Pons (tissue), 1 donor: Measurements from ENCODE around the gene ITGA4.

ENCODE experiments used
- DNase-seq: peaks from one replicate; pipeline ENCODE4 v3.0.0-alpha.2; 2016; ENCODE audit warnings: low spot score

Gene ITGA4

GRCh38 chr2:181458871-181459270, 1.7 kb downstream of the ITGA4 start:
- no peak for DNase-seq

- DNase-seq: no peak
Measured at GRCh38 chr2:181459621-181460021, 2.4 kb downstream of the ITGA4 start.

DNA sequence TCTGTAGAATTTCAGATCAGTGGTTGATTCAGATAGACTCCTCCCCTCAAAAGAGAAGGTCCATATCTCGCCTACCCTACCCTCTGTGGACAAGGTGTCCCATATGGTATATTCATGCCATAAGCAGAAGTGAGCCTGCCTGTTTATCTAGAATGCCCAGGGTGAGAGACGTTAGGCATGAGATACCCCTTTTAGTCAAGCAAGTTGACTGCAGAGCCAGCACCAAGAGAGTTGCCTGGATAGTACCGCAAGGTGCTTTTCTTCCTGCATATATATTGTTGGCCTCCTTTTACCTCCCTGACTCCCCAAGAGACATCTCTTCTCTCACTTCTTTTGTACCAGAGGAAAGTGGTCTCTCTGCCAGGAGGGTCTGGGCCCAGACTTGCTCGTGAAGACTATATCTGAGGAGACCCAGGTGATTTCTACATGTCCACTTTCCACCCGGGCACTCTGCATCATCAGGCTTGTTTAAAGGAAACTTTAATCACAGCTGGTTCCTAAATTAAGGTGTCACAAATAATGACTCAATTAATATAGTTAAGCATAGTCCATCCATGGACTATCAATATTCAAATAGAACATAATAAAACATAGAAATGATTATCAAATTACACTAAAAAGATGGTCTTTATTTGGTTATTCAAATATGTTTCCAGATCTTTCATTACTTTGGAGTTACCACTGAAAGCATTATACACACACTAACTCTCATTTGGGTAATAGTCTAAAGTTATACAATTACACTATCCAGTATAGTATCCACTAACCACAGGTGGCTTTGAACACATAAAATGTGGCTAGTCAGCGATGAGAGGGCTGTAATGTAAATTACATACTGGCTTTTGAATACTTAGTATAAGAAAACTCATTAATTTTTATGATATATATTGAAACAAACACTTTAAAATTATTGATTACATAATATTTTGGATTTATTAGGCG, 4.1 kb downstream of the ITGA4 start:
- DNase-seq: no peak

- no peak for DNase-seq
Measured at GRCh38 chr2:181462033-181462432, 4.8 kb downstream of the ITGA4 start.

DNA sequence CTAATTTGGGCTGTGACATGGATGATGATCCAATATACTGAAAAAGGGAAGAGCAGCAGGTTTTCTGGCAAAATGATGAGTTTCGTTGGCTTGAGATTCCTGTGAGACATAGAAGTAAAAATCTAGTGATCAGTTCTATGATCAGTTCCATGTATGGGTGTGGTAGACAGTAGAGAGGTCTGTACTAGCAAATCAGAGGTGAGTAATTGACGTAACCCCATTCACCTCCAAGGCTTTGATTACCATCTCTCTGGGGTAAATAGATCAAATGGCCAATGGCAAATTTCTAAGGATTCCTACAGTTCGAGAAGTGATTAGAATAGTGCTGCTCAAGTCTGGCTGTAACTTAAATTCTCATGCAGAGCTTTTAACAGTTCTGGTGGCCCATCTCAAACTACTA, 6.4 kb downstream of the ITGA4 start:
- no peak for DNase-seq

DNA sequence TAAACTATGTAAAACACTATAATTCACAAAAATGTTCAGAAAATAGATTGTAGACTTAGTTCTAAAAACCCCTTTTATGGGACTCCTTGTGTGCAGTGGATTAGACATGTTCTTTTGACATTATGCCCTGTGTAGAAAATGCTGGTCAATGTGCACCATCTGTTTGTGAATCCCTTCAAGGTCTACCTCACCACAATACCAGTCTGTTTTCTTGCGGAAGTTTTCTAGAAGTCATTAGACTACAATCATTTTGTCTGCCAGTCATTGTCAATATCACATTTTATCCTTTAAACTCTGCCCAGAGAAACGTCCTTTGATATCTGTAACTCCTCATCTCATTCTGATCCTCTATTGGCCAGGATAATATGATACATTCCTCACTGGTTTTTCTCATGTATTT, 7.8 kb downstream of the ITGA4 start:
- DNase-seq: no peak

DNA sequence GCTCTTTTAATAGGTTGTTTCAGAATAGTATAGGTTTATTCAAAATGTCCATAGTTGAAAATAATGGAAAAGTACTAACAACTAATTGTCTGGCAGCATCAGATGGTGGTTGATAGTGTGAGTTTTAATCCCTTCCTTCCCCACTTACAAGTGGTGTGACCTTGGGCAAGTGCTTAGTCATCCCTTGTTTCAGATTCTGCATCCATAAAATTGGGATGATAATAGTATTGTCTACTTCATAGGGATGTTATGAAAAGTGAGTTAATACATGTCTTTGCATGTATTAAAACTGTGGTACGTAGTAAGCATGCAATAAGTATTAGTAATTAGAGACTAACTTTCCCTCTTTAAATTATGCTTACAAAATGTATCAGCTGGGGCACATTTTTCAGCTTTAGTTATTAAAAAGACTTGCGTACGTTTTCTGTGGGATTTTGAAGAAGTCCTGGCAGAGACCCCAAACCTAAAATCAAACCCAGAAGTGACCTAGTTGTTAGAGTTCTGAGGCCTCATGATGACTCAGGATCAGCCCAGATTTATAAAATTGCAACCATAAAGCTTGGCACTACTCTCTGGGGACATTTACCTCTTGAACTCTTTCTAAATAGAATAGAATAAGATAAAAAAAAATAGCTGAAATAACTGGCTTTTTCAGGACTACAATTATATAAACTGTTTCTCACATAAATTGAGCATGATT, 8.6 kb downstream of the ITGA4 start:
- DNase-seq: no peak

- DNase-seq: peak; percentile 36
Measured at GRCh38 chr2:181466661-181467576, 9.7 kb downstream of the ITGA4 start.

- DNase-seq: no peak
Measured at GRCh38 chr2:181467966-181468707, 11.0 kb downstream of the ITGA4 start.

DNA sequence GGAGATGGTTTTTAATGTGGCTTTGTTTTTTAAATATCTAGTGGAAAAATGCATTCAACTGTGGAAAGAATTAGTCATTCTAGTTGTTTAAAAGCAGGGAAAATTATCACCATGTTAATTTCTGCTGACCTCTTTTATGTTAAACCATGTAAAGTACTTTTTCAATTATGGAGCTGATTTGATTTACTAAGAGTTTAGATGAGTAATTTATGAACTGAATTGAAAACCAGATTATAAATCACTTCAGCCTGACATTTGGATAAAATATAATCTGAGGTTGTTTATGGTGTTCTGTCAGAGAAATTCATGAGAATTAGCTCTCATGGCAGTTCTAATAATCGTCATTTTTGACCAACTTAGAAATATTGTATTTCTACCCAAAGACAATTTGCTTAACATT, 11.6 kb downstream of the ITGA4 start:
- no peak for DNase-seq

DNA sequence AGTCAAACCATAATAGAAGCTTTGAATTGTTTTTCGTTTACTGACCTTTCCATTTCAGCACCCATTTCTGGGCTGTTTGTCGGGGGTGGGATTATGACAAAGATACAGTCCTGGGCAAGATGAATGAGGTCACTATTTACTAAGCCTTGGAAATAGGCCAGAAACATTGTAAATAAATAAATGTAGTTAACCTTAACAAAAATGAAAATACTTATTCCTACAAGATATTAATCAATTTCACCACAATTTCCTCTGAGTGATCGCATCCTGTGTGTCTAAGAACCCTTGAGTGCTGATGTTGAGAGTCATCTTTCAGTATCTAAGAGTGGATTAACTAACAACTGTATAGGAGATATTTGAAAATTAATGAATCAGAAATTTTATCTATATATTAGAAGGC, 14.0 kb downstream of the ITGA4 start:
- DNase-seq: no peak

DNA sequence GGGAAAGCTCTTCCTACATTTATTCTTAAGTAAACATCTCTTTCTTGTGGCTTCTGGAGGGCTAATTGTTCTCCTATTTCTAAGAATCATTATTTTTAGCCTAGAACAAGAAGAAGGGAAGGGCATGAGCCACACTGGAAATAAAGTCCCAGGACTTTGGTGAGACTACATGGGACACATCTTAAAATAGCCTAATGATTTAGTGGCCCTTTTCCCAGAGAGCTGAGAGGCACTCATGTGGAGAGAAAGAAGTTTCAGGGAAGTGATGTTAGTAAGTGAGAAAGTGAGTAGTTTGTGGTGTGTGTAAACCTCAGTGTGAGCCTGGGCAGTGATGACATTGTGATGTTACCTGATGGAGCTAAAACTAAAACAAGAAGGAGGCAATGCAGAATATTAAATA, 14.6 kb downstream of the ITGA4 start:
- no peak for DNase-seq

DNA sequence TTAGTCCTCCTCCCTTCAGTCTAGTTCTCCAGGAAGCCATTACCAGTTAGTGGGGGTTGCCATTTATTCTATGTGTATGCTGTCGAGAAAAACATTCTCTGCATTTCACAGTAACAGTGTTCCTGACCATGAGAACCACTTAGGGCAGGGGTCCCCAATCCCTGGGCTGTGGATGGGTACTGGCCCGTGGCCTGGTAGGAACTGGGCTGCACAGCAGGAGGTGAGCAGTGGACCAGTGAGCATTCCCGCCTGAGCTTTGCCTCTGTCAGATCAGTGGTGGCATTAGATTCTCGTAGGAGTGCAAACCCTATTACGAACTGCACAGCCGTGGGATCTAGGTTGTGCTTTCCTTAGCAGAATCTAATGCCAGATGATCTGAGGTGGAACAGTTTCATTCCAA, 15.8 kb downstream of the ITGA4 start:
- DNase-seq: no peak

- no peak for DNase-seq
Measured at GRCh38 chr2:181474222-181474881, 17.2 kb downstream of the ITGA4 start.

GRCh38 chr2:181483211-181483610, 26.0 kb downstream of the ITGA4 start:
- DNase-seq: peak; percentile 25

DNA sequence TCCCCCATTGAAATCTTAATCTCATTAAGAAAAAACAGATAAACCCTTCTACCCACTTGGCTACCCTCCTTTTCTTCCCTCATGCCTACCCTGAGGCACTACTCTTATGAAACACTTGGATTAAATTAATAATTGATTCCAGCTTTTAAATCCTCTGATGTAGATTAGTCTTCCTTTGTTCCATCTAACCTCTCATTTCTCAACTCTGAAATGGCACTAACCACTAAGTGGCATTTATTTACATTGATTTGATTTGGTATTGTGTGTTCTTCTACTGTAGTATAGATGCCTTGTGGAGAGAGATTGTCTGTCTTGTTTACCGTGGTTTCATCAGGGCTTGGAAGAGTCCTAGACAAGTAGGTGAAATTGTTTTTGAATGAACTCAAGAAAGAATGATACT, 26.7 kb downstream of the ITGA4 start:
- DNase-seq: no peak

- DNase-seq: no peak
Measured at GRCh38 chr2:181484851-181485637, 27.9 kb downstream of the ITGA4 start.

DNA sequence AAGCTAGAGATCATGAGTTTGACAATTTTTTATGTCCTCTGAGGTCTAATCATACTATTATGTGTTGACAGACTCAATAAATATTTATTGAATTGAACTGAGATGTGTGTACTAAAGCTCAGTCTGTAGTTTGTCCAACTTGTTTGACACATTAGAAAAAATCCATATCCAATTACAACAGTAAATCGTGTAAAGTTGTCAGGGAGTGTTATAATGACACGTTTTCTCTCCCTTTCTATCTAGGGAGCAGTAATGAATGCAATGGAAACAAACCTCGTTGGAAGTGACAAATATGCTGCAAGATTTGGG, 28.4 kb downstream of the ITGA4 start:
- no peak for DNase-seq

DNA sequence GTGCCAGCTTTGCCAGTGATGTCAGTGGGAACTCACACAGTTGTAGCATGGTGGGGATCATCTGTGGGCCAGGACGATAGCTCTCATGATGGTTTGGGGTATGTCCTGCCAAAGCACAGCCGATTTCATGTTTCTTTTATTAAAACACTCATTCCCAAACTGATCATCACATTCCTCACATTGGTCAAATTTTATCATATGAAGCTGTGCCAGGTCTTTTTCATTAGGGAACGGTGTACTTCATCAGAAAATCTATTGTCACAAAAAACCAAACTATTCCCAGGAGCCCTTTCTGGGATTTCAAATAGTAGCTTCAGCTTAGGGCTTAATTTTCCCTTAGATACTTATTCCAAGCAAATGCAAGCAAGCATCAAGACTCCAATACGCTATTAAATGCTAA, 42.0 kb downstream of the ITGA4 start:
- no peak for DNase-seq

DNA sequence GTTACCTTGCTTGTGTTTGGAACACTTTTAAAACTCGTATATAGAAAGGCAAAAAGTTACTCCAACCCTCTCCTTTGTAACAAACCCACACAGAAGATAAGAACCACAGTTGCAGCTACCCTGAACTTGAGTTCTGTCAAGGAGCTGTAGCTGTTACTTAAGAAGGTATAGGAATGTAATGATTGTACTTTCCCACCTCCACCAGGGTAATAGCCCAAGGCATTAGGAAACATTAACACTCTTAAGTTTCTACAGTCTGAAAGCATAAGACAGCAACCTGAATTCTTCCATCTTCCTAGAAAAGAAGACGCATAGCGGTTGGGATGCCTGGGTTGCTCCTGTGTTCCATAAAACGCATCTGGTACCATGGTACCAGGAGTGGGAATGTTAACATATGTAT, 43.0 kb downstream of the ITGA4 start:
- DNase-seq: no peak
